Measurements from ENCODE around the gene RAP1GAP.

RAP1GAP gene

DNA sequence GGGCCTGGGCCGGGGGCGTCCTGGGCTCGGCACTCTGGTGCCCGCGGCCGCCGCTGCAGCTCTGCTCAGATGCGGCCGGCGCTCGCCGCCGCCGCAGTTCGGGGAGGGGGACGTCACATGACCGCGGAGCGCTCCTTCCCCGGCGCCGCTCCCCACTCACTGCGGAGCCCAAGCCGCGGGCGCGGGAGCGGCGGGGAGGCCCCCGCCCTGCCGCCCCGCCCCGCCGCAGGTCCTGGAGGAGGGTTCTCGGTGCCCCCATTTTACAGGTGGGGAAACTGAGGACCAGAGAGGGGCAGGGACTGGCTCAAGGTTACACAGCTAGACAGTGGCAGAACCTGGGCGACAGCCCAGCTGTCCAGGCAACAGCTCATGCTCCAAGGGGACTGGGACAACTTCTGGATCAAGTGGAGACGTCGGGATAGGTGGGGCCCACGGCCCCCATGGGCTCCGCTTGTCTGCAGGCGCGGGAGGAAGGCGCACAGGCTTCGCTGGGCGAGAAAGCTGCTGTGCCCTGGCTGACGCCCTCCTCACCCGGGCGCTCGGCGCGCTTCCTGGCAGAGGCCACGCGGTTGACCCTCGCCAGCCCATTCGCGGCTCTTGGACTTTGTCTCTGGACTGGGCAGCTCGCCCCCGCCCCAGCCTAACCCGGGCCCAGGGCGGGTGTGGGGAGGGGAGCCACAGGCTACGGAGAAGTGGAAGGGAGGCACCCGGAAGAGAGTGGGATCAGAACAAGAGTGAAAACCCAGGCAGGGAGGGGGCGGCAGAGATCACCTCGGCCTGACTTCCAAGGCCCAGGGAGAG lies at the start of gene RAP1GAP:
RAP1GAP (minus strand) TSS at position 100 of the 801 bp plus-strand sequence. CDS start 49,325 bp downstream, outside the sequence.
- no peak for DNase-seq (ENCODE audit: low read depth in 2 of 2, low spot score in 1 of 2)

DNA sequence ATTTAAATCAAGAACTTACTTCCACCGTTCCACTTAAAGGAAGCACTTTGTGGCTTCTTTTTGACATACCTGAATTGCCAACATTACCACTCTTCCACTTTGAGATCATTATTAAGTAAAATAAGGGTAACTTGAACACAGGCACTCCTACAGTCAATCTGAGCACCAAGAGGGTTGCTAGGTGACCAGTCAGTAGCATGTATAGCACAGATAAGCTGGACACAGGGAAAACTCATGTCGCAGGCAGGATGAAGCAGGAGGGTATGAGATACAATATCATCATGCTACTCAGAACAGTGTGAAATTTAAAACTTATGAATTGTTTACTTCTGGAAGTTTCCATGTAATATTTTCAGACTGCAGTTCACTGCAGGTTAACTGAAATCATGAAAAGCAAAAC lies 47.0 kb upstream of the RAP1GAP start:
- DNase-seq (ENCODE audit: low read depth in 2 of 2, low spot score in 1 of 2), result no peak

DNA sequence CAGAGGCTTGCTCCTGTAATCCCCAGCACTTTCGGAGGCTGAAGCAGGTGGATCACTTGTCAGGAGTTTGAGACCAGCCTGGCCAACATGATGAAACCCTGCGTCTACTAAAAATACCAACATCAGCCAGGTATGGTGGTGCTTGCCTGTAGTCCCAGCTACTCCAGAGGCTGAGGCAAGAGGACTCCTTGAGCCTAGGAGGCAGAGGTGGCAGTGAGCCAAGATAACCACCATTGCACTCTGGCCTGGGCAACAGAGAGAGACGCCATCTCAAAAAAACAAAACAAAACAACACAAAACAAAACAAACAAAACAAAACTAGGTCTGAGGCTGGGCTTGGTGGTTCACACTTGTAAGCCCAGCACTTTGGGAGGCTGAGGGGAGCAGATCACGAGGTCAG lies 38.7 kb upstream of the RAP1GAP start:
- no peak for DNase-seq (ENCODE audit: low read depth in 2 of 2, low spot score in 1 of 2)

DNA sequence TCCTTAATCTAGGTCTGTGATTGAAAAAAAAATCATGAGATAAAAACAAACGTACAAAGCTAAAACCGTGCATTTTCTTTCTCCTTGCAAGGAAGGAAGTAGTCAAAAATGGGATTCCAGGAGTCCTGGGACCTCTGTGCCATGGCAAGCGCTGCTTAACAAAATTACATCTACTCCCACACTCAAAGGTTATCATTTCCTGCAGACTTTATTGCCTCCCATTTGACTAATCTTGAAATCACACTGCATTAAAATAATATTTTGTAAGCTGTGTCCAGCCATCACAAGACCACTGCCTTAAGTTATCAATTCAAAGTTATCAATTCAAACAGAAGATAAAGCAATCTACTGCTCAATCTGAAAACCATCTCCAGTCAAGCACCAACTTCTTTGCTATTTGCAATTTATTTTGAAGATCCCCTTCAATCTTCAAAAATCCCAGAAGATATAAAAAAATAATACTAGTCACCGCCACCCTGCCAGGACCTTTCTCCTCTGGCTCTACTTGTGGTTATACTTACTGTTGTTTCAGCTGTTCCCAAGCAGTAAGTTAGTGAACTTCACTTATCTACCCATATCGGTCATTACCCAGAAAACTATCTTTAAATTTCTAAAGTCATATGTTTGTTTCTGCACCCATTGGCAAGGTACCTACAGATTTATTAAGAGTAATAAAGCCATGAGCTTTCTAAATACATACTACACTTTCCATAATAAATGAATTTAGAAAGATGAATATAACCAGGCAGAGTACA lies 38.1 kb upstream of the RAP1GAP start:
- no peak for DNase-seq (ENCODE audit: low read depth in 2 of 2, low spot score in 1 of 2)

DNA sequence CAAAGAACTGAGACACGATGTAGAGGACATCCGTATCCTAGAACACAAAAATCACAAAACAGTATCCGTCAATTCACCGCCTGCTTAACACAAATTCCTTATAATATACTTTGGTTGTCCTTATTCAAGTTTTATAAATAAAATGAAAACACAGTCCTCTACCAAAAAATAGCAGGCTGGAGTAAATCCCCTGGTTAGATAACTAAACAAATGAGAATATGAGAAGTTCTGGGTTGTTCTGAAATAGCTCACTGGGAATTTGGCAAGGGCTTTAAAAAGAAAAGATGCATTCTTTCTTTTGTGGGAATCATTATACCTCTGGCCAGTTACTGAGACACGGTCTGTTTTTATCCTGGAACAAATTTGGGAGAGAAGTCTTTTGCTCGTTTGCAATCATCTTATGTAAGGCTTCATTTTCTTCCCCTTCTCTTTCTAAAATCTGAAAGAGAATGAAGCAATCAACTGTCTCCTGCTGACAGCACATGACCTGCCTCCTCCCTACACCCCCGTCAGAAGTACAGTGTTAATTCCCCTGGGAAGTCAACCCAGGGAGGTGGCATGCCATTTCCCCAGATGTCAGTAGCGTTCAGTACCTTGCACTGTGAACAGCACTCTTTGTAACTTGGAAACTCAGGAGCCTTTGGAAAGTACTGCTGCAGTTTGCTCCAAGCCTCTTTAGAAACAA lies 37.1 kb upstream of the RAP1GAP start:
- no peak for DNase-seq (ENCODE audit: low read depth in 2 of 2, low spot score in 1 of 2)

DNA sequence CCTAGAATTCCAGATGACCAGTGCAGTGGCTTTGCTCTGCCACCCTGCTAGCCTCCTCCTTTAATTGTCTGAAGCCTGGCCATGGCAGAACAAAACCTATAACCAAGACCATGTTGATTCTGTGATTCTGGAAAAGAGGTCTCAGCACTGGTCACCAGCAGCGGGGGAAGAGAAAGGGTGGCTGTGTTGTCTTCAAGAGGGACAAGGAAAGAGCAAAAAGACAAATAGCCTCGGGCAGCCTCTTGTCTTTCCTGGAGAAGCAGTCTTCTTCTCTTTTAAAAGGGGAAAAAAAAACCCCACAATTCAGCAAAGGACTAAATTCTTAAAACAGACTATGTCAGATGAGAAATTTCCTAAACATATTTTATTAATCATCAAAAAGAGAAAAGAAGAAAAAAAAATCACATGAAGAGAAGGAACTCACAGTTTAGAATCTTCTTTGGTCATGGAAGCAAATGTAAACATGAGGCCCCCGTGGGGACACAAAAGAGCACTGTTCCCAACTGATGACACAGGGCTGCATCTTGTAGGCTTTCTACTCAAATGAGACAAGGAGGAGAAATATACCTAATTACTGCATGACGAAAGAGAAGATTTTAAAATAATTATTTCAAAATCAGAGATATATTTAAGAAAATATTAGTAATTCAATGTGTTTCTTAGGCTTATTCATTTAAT lies 36.3 kb upstream of the RAP1GAP start:
- no peak for DNase-seq (ENCODE audit: low read depth in 2 of 2, low spot score in 1 of 2)

DNA sequence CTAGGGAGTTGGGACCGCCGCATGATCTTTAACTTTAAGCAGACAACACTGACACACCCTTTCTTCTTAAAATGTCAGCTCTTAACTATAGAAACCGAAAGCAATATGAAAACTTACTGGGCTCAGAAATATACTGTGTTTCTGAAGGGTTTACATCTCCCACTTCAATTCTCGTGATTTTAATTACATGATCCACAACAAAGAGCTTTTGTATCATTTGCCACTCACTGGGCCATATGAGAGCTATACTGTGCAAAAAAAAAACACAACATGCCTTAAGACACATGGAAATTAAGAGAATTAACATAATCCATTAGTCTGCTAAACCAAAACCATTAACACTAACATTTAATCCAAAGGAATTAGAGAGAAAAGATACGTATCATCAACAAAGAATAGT lies 35.0 kb upstream of the RAP1GAP start:
- DNase-seq (ENCODE audit: low read depth in 2 of 2, low spot score in 1 of 2), result no peak

DNA sequence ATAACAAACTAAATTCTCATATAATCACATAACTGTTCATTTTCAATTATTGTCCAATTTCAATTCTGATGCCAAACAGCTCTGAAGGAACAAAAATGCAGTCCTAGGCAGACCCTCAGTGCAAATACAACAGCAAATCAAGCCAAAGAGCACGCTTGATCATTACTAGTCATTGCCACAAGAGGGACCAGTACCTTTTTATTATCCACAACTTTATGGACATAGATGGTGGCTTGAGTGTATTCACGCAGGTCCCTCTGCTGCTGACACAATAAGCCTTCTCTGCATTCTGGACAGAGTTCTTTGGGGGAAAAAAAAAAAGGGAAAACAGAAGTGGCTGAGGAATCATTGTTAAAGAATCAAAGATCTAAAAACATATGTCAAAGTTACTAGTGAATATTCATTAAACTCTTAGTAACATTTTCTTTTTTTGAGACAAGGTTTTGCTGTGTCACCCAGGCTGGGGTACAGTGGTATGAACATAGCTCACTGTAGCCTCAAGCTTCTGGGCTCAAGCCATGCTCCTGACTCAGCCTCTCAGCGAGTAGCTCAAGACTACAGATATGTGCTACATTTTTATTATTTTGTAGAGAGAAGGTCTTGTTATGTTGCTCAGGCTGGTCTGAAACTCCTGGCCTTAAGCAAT lies 34.3 kb upstream of the RAP1GAP start:
- DNase-seq (ENCODE audit: low read depth in 2 of 2, low spot score in 1 of 2), result no peak

DNA sequence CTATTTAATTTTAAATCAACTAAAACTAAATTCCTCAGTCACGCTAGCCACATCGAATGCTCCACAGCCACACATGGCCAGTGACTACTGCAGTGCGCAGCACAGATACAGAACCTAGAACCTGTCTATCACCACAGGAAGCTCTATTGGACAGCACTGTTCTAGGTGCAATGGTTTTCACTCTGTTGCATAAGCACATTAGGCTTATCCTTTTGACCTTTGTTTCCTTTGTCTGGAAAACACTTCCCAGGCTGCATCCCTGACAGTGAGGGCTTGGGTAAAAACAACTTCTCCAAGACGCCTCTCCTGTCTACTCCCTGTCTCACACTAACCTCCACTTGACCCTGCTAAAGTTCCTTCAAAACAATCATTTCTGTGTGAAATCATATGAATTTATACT lies 33.6 kb upstream of the RAP1GAP start:
- DNase-seq (ENCODE audit: low read depth in 2 of 2, low spot score in 1 of 2), result no peak

DNA sequence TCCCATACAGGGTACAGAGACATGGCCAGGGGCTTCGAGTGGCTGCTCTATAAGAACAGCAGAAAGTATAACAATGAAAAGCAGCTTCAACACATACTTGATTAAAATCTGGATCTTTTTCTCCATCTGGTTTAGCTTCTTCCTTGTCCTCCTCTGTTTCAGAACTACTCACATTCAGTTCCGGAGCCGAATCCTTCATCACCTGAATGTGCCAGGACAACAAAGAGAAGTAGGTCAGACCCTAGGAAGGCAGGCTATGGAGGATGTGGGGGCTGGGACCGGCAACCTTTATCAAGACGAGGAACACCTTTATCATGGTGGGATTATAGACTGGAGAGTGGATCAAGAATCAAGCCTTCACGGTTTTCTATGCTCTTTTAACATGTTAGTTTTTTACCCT lies 32.2 kb upstream of the RAP1GAP start:
- DNase-seq (ENCODE audit: low read depth in 2 of 2, low spot score in 1 of 2), result no peak

DNA sequence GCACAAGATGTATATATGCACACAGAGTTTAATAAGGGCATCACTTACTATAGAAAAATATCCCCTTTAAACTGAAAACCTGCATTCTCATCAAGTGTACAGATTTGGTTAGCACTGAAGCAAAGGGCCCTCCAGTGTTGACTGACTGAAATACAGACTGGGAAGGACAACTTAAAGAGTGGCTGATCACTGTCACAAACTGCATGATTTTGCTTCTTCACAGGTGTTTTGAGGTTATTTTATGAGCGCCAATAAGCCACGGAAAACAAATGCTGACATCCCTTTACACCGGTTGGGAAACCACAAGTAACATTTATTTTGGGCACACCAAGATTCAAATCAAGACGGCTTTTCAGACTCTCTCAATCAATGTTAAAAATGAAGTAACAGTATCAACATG lies 30.9 kb upstream of the RAP1GAP start:
- DNase-seq (ENCODE audit: low read depth in 2 of 2, low spot score in 1 of 2), result no peak

DNA sequence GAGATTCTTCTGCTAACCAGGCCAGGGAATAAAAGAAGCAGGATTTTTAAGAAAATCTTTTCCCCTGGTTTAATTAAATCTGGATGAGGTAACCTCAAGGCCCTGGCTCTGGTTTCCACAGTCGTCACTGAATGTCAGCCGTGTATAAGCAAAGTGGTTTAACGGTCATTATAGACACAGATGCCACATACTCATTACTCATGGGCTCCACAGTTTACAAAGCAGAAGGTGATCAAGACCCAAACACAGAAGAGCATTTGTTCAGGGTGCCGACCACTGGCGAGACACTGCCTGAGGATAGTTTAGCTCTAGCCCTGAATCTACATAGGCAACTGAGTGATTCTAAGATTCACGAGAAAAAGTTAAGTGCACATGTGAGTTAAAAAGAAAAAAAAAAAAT lies 27.8 kb upstream of the RAP1GAP start:
- DNase-seq (ENCODE audit: low read depth in 2 of 2, low spot score in 1 of 2), result no peak

DNA sequence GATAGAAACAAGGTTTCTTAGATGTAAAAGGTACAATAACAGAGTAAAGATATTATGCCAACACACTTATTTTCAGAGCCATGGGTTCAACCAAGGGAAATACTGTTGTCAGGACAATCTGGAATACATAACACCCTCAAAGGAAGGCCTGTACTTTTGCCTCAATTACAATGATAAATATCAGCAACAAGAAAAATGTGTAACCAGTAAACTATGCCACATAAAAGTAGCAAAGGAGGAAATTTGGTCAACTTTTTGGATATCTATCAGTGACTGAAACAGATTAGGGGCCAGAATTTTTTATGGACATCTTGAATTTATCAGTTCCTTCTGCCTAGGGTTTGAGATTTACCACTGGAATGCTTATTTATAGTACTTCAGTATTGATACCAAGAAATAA lies 24.6 kb upstream of the RAP1GAP start:
- no peak for DNase-seq (ENCODE audit: low read depth in 2 of 2, low spot score in 1 of 2)

DNA sequence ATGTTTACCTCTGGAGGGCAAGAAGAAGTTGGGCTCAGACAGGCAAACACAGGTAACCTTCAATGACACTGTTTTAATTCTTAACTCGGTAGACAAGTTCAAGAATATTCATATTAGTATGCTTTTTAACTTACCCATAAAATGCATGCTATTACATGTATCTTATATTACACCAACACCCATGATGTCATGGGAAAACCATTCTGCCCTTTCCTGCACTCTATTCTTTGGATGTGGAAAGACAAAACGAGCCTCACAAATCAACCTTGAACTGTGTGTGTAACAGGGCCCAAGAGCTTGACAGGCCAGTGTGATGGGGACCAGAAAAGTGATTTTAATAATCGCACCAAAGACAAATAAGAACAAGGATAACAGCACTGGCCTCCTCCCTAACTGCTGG lies 22.6 kb upstream of the RAP1GAP start:
- no peak for DNase-seq (ENCODE audit: low read depth in 2 of 2, low spot score in 1 of 2)

DNA sequence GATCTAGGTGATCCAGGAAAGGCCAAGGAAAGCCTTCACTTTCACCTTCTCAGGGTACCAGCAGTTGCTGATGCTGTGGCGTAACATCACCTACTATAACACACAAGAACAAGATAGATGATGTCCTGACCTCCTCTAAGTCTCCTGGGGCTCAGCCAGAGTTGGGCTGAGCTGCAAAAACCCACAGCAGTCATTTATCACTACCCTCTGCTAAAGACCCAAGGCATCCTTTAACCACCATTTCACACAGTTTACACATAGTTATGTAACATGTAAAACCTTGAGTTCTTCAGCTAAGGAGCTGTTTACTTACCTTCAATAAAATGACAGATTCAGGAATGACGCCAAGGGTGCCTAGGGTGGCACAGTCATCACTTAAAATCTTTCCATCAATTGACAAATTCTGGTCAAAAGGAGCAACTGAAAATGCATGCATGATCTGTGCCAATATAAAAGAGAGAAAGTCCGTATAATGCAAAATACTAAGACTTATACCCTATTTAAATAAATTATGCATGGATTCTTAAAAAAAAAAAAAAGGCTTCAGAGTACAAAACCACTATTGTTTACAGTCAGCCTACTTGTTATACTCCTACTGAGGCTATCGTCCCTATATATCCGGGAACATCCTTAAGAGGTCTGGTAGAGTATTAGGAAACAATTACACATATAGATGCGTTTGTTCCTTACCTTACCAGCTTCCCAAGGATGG lies 20.7 kb upstream of the RAP1GAP start:
- no peak for DNase-seq (ENCODE audit: low read depth in 2 of 2, low spot score in 1 of 2)

DNA sequence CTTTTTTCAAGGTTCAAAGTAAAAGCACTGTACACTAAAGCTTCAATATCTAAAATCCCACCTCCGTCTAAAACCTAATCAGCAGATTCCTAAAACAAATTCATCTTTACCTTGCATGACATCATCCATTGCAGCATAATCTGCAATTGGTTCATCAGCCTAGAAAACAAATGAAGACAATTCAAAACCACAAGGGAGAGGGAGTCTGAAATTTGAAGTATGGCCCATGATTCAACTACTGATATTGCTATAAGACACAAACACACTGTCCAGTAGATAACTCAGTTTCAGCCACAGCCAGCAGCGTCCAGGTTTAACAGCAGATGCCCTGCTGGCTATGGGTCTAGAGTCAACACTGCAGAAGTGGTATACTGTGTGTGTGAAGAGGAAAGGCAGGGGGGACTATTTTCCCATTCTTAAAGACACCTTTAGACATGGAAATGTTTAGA lies 17.9 kb upstream of the RAP1GAP start:
- DNase-seq (ENCODE audit: low read depth in 2 of 2, low spot score in 1 of 2), result no peak

DNA sequence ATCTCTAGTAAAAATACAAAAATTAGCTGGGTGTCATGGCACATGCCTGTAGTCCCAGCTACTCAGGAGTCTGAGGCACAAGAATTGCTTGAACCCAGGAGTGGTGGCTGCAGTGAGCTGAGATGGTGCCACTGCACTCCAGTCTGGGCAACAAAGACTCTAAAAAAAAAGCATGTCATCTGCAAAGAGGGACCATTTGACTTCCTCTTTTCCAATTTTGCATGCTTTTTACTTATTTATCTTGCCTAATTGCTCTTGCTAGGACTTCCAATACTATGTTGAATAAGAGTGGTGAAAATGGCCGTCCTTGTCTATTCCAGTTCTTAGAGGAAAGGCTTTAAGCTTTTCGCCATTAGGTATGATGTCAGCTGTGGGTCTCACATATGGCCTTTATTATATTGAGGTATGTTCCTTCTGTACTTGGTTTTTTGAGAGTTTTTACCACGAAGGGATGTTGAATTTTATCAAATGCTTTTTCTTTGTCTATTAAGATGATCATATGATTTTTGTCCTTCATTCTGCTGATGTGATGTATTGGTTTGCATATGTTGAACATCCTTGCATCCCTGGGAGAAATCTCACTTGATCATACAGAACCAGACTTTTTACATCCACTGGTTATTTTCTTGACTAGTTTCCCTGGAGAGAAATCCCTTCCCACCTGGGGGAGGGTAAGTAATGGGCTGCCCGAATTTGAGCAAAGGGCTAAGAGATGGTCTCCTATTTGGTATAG lies 17.0 kb upstream of the RAP1GAP start:
- no peak for DNase-seq (ENCODE audit: low read depth in 2 of 2, low spot score in 1 of 2)

DNA sequence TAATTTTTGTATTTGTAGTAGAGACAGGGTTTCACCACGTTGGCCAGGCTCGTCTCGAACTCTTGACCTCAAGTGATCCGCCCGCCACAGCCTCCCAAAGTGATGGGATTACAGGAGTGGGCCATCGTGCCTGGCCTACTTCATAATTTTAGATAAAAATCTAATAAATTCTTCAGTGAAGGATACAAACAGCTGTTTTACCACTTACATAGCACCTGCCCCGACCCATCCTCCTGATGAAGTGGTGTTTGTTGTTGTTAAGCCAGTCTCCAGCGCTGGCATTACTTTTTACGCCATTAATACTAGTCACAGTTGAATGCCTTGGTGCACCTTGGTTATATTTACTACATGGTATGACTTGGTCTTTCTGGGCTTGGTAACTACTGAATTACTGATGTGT lies 12.3 kb upstream of the RAP1GAP start:
- DNase-seq (ENCODE audit: low read depth in 2 of 2, low spot score in 1 of 2), result no peak

DNA sequence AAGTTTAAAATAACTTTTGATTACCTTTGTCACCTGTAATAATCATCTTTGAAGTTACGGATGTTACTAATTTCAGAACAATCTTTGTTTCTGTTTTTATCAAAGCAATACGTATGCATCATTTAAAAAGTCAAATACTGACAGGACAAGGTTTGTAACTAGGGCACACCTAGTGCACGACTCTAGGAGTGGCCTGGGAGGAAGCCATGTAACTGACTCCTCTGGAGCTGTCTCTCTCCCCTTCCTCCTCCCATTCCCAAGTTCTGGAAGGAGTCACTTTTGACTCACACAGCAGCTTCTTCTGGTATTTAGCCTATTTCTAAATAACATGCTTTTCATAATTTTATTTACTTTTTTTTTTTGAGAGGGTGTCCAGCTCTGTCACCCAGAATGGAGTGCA lies 11.8 kb upstream of the RAP1GAP start:
- no peak for DNase-seq (ENCODE audit: low read depth in 2 of 2, low spot score in 1 of 2)

DNA sequence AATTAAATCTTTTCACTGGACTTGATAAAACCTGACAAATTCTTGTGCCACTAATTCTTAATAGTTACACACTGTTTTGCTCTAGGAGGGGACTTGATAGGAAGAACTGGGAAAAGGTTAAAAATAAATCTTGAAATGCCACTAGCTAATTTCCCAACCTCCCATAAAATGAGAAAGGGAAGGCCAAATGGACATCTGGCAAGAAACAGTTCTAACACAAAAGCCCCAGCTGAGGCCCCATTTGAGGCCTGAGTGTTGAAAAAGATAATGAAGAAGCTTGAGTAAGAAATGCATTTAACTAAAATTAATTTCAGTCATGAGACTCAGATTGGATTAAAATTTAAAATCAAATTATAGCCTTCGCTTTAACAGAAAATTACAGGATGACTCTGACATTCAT lies 11.2 kb upstream of the RAP1GAP start:
- no peak for DNase-seq (ENCODE audit: low read depth in 2 of 2, low spot score in 1 of 2)

All from stimulated activated CD8-positive, alpha-beta memory T cell treated with anti-CD3 and anti-CD28 coated beads, Interleukin-4, amount 100 ng/mL, for 1 hour (primary cell).